ENCODE data around the gene DLGAP1. TPM values are rescaled to one million over a fixed set of nuclear protein-coding genes. Genes with fewer than 3 reads are reported as not detected.

DLGAP1 gene
- total and polyA plus RNA-seq, 2 of the 13 experiments (the other 11 are each of a cell fraction or from before 2014, with no cell fraction given), result 0.01 TPM; not detected in 1

DNA sequence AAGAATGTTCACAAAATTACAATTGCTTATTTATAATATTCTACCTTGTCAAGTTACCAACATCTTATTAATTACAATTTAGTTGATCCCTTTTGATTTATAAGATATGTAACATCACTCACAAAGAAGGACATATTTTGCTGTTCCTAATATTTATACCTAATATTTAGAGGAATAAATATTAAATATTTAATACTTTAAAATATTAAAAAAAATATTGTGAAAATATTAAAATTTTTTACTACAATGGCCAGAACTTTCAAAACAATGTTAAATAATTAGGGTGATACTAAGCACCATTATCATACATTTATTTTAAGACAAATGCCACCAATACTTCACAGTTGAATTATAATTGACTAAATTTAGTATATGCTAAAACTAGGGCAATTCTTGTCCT, 254.7 kb downstream of the DLGAP1 start:
- intact Hi-C loops (cut with micrococcal nuclease; ENCODE audit: unreplicated experiment) (no loop called here), in situ Hi-C loops (cut with HindIII; ENCODE audit: extremely low pct_ligation_motif_present, low pct_unique_long_range_greater_than_20kb) (no loop called here)
- CTCF ChIA-PET (ENCODE audit: low intra/inter-chr PET ratio, low total read pairs), result no interaction called here
- H3K9ac ChIP-seq (ENCODE audit: insufficient read depth, low read depth, low read length), result no peak overlapping the region
- no peaks in the 10 kb centered on the region for H4K20me1 ChIP-seq (ENCODE audit: insufficient read depth, low read length)
- no peaks in the 10 kb centered on the region for H3K79me2 ChIP-seq (ENCODE audit: insufficient read depth, low read length)
- POLR2A ChIA-PET, result no interaction called here
- no TSS peak for BruUV-seq (replicated peaks)
- DNase-seq (ENCODE audit: low spot score) (no peak), FAIRE-seq (no peak), ATAC-seq (no peak)
- no peaks in the 10 kb centered on the region for H3K36me3 ChIP-seq (replicated peaks in 1 of 2; ENCODE audit: control insufficient read depth in 1 of 2, insufficient read depth in 2 of 2, low read length in 2 of 2)
- H2AFZ ChIP-seq (ENCODE audit: low read length), result no peak overlapping the region
- no peaks in the 10 kb centered on the region for H3K4me1 ChIP-seq (ENCODE audit: insufficient read depth, low read length)
- H3K27me3 ChIP-seq (ENCODE audit: control insufficient read depth in 1 of 2, insufficient read depth in 2 of 2, low read length in 2 of 2), result no peaks in the 10 kb centered on the region; a peak in 1 of 5 replicates
- H3K4me3 ChIP-seq (replicated peaks in 1 of 3; ENCODE audit: insufficient read depth in 1 of 3, low read depth in 2 of 3, low read length in 3 of 3), result no peak overlapping the region
- H3K27ac ChIP-seq (ENCODE audit: extremely low read length, insufficient read depth, low read length), result no peak overlapping the region
- no peak overlapping the region for H3K4me2 ChIP-seq (ENCODE audit: low read depth, low read length)
- no peaks in the 10 kb centered on the region for H3K9me3 ChIP-seq (ENCODE audit: low read length)
- no peak for TF ChIP-seq ZNF607 (CRISPR knock-in tag; IDR thresholded peaks at IDR 0.05; ENCODE audit: borderline replicate concordance)
- no peak for TF ChIP-seq THYN1 (CRISPR knock-in tag; IDR thresholded peaks at IDR 0.05; ENCODE audit: borderline replicate concordance, low read depth)
- TF ChIP-seq, protein P1, sequence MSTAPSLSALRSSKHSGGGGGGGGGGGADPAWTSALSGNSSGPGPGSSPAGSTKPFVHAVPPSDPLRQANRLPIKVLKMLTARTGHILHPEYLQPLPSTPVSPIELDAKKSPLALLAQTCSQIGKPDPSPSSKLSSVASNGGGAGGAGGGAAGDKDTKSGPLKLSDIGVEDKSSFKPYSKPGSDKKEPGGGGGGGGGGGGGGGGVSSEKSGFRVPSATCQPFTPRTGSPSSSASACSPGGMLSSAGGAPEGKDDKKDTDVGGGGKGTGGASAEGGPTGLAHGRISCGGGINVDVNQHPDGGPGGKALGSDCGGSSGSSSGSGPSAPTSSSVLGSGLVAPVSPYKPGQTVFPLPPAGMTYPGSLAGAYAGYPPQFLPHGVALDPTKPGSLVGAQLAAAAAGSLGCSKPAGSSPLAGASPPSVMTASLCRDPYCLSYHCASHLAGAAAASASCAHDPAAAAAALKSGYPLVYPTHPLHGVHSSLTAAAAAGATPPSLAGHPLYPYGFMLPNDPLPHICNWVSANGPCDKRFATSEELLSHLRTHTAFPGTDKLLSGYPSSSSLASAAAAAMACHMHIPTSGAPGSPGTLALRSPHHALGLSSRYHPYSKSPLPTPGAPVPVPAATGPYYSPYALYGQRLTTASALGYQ (CRISPR knock-in tag; IDR thresholded peaks at IDR 0.05), result no peak
- no peak for TF ChIP-seq KMT2B (CRISPR knock-in tag; IDR thresholded peaks at IDR 0.05)
- no peak for TF ChIP-seq ZNF567 (CRISPR knock-in tag; IDR thresholded peaks at IDR 0.05; ENCODE audit: borderline replicate concordance)
- no peak for TF ChIP-seq ZNF749 (CRISPR knock-in tag; IDR thresholded peaks at IDR 0.05; ENCODE audit: borderline replicate concordance)
- TF ChIP-seq, protein P2, sequence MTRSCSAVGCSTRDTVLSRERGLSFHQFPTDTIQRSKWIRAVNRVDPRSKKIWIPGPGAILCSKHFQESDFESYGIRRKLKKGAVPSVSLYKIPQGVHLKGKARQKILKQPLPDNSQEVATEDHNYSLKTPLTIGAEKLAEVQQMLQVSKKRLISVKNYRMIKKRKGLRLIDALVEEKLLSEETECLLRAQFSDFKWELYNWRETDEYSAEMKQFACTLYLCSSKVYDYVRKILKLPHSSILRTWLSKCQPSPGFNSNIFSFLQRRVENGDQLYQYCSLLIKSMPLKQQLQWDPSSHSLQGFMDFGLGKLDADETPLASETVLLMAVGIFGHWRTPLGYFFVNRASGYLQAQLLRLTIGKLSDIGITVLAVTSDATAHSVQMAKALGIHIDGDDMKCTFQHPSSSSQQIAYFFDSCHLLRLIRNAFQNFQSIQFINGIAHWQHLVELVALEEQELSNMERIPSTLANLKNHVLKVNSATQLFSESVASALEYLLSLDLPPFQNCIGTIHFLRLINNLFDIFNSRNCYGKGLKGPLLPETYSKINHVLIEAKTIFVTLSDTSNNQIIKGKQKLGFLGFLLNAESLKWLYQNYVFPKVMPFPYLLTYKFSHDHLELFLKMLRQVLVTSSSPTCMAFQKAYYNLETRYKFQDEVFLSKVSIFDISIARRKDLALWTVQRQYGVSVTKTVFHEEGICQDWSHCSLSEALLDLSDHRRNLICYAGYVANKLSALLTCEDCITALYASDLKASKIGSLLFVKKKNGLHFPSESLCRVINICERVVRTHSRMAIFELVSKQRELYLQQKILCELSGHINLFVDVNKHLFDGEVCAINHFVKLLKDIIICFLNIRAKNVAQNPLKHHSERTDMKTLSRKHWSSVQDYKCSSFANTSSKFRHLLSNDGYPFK (CRISPR knock-in tag; IDR thresholded peaks at IDR 0.05; ENCODE audit: borderline replicate concordance), result no peak
- no peak for TF ChIP-seq BORCS8-MEF2B (CRISPR knock-in tag; IDR thresholded peaks at IDR 0.05)
- no peak for TF ChIP-seq FOXK1 (CRISPR knock-in tag; IDR thresholded peaks at IDR 0.05; ENCODE audit: borderline replicate concordance, low read depth)
- no peak for TF ChIP-seq U2AF1 (optimal IDR thresholded peaks at IDR 0.05; ENCODE audit: low read depth, low read length)
- TF ChIP-seq ZMYM2 (CRISPR knock-in tag; IDR thresholded peaks at IDR 0.05), result no peak
- TF ChIP-seq REPIN1 (CRISPR knock-in tag; IDR thresholded peaks at IDR 0.05; ENCODE audit: borderline replicate concordance, low read depth), result no peak
- no peak for TF ChIP-seq ZFYVE20 (CRISPR knock-in tag; IDR thresholded peaks at IDR 0.05; ENCODE audit: borderline replicate concordance, low read depth)
- TF ChIP-seq, protein P3, sequence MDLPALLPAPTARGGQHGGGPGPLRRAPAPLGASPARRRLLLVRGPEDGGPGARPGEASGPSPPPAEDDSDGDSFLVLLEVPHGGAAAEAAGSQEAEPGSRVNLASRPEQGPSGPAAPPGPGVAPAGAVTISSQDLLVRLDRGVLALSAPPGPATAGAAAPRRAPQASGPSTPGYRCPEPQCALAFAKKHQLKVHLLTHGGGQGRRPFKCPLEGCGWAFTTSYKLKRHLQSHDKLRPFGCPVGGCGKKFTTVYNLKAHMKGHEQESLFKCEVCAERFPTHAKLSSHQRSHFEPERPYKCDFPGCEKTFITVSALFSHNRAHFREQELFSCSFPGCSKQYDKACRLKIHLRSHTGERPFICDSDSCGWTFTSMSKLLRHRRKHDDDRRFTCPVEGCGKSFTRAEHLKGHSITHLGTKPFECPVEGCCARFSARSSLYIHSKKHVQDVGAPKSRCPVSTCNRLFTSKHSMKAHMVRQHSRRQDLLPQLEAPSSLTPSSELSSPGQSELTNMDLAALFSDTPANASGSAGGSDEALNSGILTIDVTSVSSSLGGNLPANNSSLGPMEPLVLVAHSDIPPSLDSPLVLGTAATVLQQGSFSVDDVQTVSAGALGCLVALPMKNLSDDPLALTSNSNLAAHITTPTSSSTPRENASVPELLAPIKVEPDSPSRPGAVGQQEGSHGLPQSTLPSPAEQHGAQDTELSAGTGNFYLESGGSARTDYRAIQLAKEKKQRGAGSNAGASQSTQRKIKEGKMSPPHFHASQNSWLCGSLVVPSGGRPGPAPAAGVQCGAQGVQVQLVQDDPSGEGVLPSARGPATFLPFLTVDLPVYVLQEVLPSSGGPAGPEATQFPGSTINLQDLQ (CRISPR knock-in tag; IDR thresholded peaks at IDR 0.05), result no peak
- TF ChIP-seq SRF (IDR thresholded peaks at IDR 0.05; ENCODE audit: low read depth, low read length), result no peak
- TF ChIP-seq MED8 (CRISPR knock-in tag; IDR thresholded peaks at IDR 0.05; ENCODE audit: insufficient replicate concordance), result no peak
- TF ChIP-seq, protein P4, sequence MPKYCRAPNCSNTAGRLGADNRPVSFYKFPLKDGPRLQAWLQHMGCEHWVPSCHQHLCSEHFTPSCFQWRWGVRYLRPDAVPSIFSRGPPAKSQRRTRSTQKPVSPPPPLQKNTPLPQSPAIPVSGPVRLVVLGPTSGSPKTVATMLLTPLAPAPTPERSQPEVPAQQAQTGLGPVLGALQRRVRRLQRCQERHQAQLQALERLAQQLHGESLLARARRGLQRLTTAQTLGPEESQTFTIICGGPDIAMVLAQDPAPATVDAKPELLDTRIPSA (CRISPR knock-in tag; IDR thresholded peaks at IDR 0.05; ENCODE audit: borderline replicate concordance), result no peak
- no peak for TF ChIP-seq MTF2 (CRISPR knock-in tag; IDR thresholded peaks at IDR 0.05; ENCODE audit: borderline replicate concordance)

Data from HepG2 (cell line).